BJ (cell line): ENCODE data around the gene TNNT2. TPM values are rescaled to one million over a fixed set of nuclear protein-coding genes. Genes with fewer than 3 reads are reported as not detected.

Experiments used
- CTCF ChIA-PET: fragments of 350-600 bp; formaldehyde crosslinking; extraction: SDS; loops from one replicate; lab custom pipeline; 2021; ENCODE audit warnings: antibody characterized with exemption, inconsistent platforms; lab: Yijun Ruan, JAX
- POLR2A ChIA-PET: fragments of 300-600 bp; sonication (Branson Sonifier 250); formaldehyde crosslinking; extraction: SDS; loops from one replicate; lab custom pipeline; 2021; ENCODE audit warnings: antibody characterized with exemption; lab: Charles Lee
- DNase-seq: peaks from one replicate; pipeline ENCODE4 v3.0.0-alpha.2; 2011; ENCODE audit warnings: low read depth
- H3K27me3 ChIP-seq: 2 replicates; pipeline ENCODE4 v1.6.0; 2011; ENCODE audit warnings: low read length; ENCODE audit not compliant: control insufficient read depth, insufficient read depth
- H3K36me3 ChIP-seq: 2 replicates; pipeline ENCODE4 v1.5.1; 2011; ENCODE audit warnings: low read length; ENCODE audit not compliant: control insufficient read depth, insufficient read depth
- H3K4me3 ChIP-seq: 2 replicates; pipeline ENCODE4 v1.5.1; 2011; ENCODE audit warnings: low read depth, mild to moderate bottlenecking, control low read depth, low read length
- polyA plus RNA-seq: library from polyadenylated mRNA; depleted of rRNA; stranded (reverse); fragments of >200 nt; gene quantifications from 2 replicates; pipeline ENCODE4 v1.2.3, GENCODE V29; 2011
- TF ChIP-seq, protein P1 (sequence below): IDR thresholded peaks from 2 replicates; pipeline ENCODE4 v1.5.1; 2011; ENCODE audit warnings: low read depth, mild to moderate bottlenecking, control low read depth, inconsistent platforms, low read length, moderate library complexity; ENCODE audit not compliant: insufficient read depth

TNNT2 gene
- polyA plus RNA-seq, 1 experiment: not detected

DNA sequence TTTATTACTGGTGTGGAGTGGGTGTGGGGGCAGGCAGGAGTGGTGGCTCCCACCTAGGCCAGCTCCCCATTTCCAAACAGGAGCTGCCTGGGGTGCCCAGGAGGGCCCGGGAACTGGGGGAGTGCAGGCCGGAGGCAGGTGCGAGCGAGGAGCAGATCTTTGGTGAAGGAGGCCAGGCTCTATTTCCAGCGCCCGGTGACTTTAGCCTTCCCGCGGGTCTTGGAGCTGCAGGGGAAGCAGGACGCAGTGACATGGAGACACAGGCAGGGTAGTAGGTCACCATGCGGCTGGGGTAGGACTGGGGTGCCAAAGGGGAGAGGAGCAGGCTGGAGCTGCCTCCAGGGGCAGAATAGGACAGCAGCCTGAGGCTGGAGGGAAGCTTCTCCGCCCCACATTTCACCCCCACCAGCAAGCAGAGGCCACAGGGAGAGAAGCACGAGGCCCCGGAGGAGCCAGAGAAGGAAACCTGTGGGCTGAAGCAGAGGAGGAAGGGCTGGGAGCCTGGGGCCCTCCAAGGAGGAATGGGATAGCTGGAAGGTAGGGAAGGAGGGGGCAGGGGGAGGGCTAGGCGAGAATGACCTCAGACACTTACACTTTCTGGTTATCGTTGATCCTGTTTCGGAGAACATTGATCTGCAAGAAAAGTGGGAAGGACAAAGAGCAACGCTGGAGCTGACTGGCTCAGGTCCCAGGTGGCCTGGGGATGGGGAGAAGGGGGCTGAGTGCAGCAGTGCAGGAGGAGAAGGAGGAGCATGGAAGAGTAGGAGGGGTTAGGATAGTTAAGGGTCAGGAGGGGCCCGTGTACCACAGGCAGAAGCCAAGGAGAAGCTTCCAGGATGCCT, 18.2 kb downstream of the TNNT2 start:
- DNase-seq: no peak
- ChIA-PET POLR2A (no interaction called here), CTCF (interaction anchor here (1.0 to 12.4 kb wide), 5 partner anchors 12 to 387 kb away, joined by 3 to 144 read pairs (median 60); no protein-coding TSS in a partner anchor)
- Histone ChIP-seq H3K27me3 (peaks cover 11% of the 10 kb centered on the region), H3K4me3 (no peak overlapping the region), H3K36me3 (no peaks in the 10 kb centered on the region)
- TF ChIP-seq, protein P1, sequence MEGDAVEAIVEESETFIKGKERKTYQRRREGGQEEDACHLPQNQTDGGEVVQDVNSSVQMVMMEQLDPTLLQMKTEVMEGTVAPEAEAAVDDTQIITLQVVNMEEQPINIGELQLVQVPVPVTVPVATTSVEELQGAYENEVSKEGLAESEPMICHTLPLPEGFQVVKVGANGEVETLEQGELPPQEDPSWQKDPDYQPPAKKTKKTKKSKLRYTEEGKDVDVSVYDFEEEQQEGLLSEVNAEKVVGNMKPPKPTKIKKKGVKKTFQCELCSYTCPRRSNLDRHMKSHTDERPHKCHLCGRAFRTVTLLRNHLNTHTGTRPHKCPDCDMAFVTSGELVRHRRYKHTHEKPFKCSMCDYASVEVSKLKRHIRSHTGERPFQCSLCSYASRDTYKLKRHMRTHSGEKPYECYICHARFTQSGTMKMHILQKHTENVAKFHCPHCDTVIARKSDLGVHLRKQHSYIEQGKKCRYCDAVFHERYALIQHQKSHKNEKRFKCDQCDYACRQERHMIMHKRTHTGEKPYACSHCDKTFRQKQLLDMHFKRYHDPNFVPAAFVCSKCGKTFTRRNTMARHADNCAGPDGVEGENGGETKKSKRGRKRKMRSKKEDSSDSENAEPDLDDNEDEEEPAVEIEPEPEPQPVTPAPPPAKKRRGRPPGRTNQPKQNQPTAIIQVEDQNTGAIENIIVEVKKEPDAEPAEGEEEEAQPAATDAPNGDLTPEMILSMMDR: no peak

DNA sequence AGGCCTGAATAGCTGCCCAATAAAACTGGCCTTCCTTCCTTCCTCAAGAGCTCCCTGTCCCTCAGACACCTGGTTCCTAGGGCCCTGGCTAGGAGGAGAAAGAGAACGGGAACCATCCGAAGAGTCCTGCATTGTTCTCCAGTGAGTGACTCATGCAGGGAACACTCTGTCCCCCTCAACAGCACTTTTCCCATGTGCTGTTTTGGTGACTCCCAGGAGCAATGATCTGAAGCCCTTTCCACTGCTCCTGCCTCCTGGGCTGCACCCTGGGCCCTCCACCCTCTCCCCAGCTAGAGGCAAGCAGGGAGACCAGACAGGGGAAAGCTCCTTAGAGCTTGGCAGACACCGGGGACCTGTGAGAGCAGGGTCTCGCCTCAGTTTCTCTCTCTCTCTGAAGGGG, 18.9 kb downstream of the TNNT2 start:
- POLR2A ChIA-PET: no interaction called here
- CTCF ChIA-PET: interaction anchor here (1.0 to 12.4 kb wide), 6 partner anchors 11 to 387 kb away, joined by 3 to 144 read pairs (median 32); partner anchors contain the start of gene LAD1
- H3K4me3 ChIP-seq: no peak overlapping the region
- no peak for DNase-seq
- H3K36me3 ChIP-seq: no peaks in the 10 kb centered on the region
- TF ChIP-seq, protein P1: no peak
- peaks cover 13% of the 10 kb centered on the region for H3K27me3 ChIP-seq

DNA sequence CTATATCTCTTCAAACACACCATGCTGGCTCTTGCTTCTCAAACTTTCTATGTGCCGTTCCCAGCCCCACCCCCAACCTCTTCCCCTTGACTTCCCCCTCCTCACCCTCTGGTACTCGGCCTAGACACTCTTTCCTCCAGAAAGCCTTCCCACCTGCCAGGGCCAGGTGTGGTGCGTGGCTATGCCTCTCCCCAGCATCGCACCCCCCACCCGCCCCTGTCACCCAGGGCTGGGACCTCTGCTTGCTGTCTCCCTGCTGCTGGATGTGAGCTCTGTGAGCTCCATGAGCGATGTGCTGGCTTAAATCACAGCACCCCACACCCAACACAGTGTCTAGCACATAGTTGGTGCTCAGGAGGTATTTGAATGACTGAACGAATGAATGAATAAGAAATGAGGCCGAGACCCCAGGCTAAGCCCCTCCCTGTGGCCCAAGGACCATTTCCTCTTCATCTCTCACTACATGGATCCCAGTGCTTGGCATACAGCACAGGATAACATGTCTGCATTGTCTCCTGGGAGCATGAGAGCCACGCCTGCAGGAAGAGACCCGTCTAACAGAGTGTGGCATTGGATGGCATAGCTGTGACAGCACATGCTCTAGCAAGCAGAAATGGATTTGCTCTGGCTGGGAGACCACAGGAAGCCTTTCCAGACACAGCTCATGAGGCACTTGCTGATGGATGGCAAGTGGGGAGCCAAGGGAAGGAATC, 19.7 kb downstream of the TNNT2 start:
- CTCF ChIA-PET: interaction anchor here (1.3 to 12.4 kb wide), 3 partner anchors 11 to 105 kb away, joined by 3 to 144 read pairs (median 136); partner anchors contain the start of gene LAD1
- TF ChIP-seq, protein P1: no peak
- Histone ChIP-seq H3K36me3 (no peaks in the 10 kb centered on the region), H3K4me3 (no peak overlapping the region), H3K27me3 (peaks cover 14% of the 10 kb centered on the region)
- POLR2A ChIA-PET: no interaction called here
- no peak for DNase-seq

DNA sequence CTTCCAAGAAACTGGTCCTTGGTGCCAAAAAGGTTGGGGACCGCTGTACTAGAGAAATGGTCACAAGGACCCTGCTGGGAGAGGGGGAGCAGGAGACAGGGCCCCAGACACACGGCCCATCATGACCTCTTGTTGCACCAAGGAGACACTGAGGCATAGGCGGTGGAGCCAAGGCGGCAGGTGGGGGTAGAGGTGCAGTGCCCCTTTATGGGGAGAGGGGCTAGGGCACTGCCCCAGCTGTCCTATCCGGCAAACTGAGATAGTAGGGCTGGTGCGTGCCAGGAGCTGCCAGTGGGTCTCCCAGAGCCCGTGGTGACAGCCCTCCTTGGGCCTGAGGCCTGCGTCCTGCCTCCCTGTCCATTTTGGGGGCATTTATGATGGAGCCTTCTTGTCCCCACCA, 20.3 kb downstream of the TNNT2 start:
- TF ChIP-seq, protein P1: no peak

DNA sequence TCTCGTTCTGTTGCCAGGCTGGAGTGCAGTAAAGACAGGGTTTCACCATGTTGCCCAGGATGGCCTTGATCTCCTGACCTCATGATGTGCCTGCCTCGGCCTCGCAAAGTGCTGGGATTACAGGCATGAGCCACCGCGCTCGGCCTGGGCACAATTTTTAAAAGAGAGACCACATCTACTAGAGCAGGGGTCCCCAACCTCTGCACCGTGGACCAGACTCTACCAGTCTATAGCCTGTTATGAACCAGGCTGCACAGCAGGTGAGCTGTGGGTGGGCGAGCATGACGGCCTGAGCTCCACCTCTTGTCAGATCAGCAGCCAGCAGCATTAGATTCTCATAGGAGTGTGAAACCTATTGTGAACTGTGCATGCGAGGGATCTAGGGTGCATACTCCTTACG, 20.8 kb downstream of the TNNT2 start:
- peaks cover 10% of the 10 kb centered on the region; the same call in 1 of the 2 replicates for H3K27me3 ChIP-seq
- DNase-seq: no peak
- H3K36me3 ChIP-seq: no peaks in the 10 kb centered on the region
- ChIA-PET POLR2A (no interaction called here), CTCF (interaction anchor here (12.4 kb wide), 1 partner anchor 10 kb away, joined by 136 read pairs; no protein-coding TSS in a partner anchor)
- H3K4me3 ChIP-seq: no peak overlapping the region
- TF ChIP-seq, protein P1: no peak

More for the DNA sequence above, 20.3 kb downstream of the TNNT2 start:
- Histone ChIP-seq H3K27me3 (peaks cover 11% of the 10 kb centered on the region), H3K4me3 (no peak overlapping the region), H3K36me3 (no peaks in the 10 kb centered on the region)
- POLR2A ChIA-PET: no interaction called here
- DNase-seq: no peak
- CTCF ChIA-PET: interaction anchor here (1.3 to 12.4 kb wide), 2 partner anchors 10 to 42 kb away, joined by 3 to 136 read pairs; partner anchors contain the start of gene LAD1
